ENCODE data around the gene ABCA3. TPM values are rescaled to one million over a fixed set of nuclear protein-coding genes. Genes with fewer than 3 reads are reported as not detected.

Gene ABCA3
- total and polyA plus RNA-seq, 2 donors (not counting 1 experiment from before 2014, with no cell fraction given), result 1.7 to 6.1 TPM

- H3K27ac ChIP-seq (ENCODE audit: insufficient read depth, low read length), result no peak overlapping the region
- TF ChIP-seq EZH2 (IDR thresholded peaks at IDR 0.05; ENCODE audit: low read length, missing control alignments), result no peak
- TF ChIP-seq, protein P1, sequence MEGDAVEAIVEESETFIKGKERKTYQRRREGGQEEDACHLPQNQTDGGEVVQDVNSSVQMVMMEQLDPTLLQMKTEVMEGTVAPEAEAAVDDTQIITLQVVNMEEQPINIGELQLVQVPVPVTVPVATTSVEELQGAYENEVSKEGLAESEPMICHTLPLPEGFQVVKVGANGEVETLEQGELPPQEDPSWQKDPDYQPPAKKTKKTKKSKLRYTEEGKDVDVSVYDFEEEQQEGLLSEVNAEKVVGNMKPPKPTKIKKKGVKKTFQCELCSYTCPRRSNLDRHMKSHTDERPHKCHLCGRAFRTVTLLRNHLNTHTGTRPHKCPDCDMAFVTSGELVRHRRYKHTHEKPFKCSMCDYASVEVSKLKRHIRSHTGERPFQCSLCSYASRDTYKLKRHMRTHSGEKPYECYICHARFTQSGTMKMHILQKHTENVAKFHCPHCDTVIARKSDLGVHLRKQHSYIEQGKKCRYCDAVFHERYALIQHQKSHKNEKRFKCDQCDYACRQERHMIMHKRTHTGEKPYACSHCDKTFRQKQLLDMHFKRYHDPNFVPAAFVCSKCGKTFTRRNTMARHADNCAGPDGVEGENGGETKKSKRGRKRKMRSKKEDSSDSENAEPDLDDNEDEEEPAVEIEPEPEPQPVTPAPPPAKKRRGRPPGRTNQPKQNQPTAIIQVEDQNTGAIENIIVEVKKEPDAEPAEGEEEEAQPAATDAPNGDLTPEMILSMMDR (conservative IDR thresholded peaks at IDR 0.05 in 1 of 2, IDR thresholded peaks at IDR 0.05 in 1 of 2; ENCODE audit: low read depth in 1 of 2, low read length in 2 of 2), result no peak
- H3K9ac ChIP-seq (ENCODE audit: insufficient read depth, low read length), result no peak overlapping the region
- DNase-seq (ENCODE audit: low read depth in 2 of 2), result no peak
- no peaks in the 10 kb centered on the region for H4K20me1 ChIP-seq (ENCODE audit: control insufficient read depth, extremely low read depth, insufficient read depth, low read length)
- no peaks in the 10 kb centered on the region for H3K36me3 ChIP-seq (ENCODE audit: control insufficient read depth, insufficient read depth, low read length)
- H3K79me2 ChIP-seq (ENCODE audit: control insufficient read depth, insufficient read depth, low read length), result no peaks in the 10 kb centered on the region
- no peak overlapping the region for H2AFZ ChIP-seq (ENCODE audit: low read length)
- H3K4me1 ChIP-seq (ENCODE audit: control insufficient read depth, extremely low read depth, insufficient read depth, low read length), result no peaks in the 10 kb centered on the region
- H3K27me3 ChIP-seq (ENCODE audit: control insufficient read depth, insufficient read depth, low read length), result no peaks in the 10 kb centered on the region
- H3K4me3 ChIP-seq (replicated peaks in 1 of 4; ENCODE audit: control extremely low read depth in 1 of 4, insufficient read depth in 1 of 4, low read depth in 3 of 4, low read length in 4 of 4), result no peak overlapping the region
- no peak overlapping the region for H3K4me2 ChIP-seq (ENCODE audit: extremely low read depth, insufficient read depth, low read length)
- H3K9me3 ChIP-seq (ENCODE audit: control insufficient read depth, insufficient read depth, low read depth, low read length), result no peaks in the 10 kb centered on the region
Observed at GRCh38 chr16:2295056-2295798, 45.3 kb downstream of the ABCA3 start.

GRCh38 chr16:2292221-2292620, 48.3 kb downstream of the ABCA3 start:
- H3K27me3 ChIP-seq (ENCODE audit: control insufficient read depth, insufficient read depth, low read length), result no peaks in the 10 kb centered on the region
- no peak overlapping the region for H3K27ac ChIP-seq (ENCODE audit: insufficient read depth, low read length)
- H3K9me3 ChIP-seq (ENCODE audit: control insufficient read depth, insufficient read depth, low read depth, low read length), result no peaks in the 10 kb centered on the region
- TF ChIP-seq EZH2 (IDR thresholded peaks at IDR 0.05; ENCODE audit: low read length, missing control alignments), result no peak
- TF ChIP-seq, protein P1 (conservative IDR thresholded peaks at IDR 0.05 in 1 of 2, IDR thresholded peaks at IDR 0.05 in 1 of 2; ENCODE audit: low read depth in 1 of 2, low read length in 2 of 2), result no peak
- H3K36me3 ChIP-seq (ENCODE audit: control insufficient read depth, insufficient read depth, low read length), result no peaks in the 10 kb centered on the region
- H4K20me1 ChIP-seq (ENCODE audit: control insufficient read depth, extremely low read depth, insufficient read depth, low read length), result no peaks in the 10 kb centered on the region
- no peak overlapping the region for H3K4me2 ChIP-seq (ENCODE audit: extremely low read depth, insufficient read depth, low read length)
- H3K79me2 ChIP-seq (ENCODE audit: control insufficient read depth, insufficient read depth, low read length), result no peaks in the 10 kb centered on the region
- DNase-seq (ENCODE audit: low read depth in 2 of 2), result no peak
- no peak overlapping the region for H3K9ac ChIP-seq (ENCODE audit: insufficient read depth, low read length)
- no peak overlapping the region for H2AFZ ChIP-seq (ENCODE audit: low read length)
- no peak overlapping the region for H3K4me3 ChIP-seq (replicated peaks in 1 of 4; ENCODE audit: control extremely low read depth in 1 of 4, insufficient read depth in 1 of 4, low read depth in 3 of 4, low read length in 4 of 4)
- H3K4me1 ChIP-seq (ENCODE audit: control insufficient read depth, extremely low read depth, insufficient read depth, low read length), result no peaks in the 10 kb centered on the region

GRCh38 chr16:2289282-2289681, 51.2 kb downstream of the ABCA3 start:
- TF ChIP-seq, protein P1 (conservative IDR thresholded peaks at IDR 0.05 in 1 of 2, IDR thresholded peaks at IDR 0.05 in 1 of 2; ENCODE audit: low read depth in 1 of 2, low read length in 2 of 2), result no peak
- no peak for TF ChIP-seq EZH2 (IDR thresholded peaks at IDR 0.05; ENCODE audit: low read length, missing control alignments)
- Histone ChIP-seq H3K79me2 (ENCODE audit: control insufficient read depth, insufficient read depth, low read length) (no peaks in the 10 kb centered on the region), H3K4me2 (ENCODE audit: extremely low read depth, insufficient read depth, low read length) (no peak overlapping the region), H3K9ac (ENCODE audit: insufficient read depth, low read length) (no peak overlapping the region), H4K20me1 (ENCODE audit: control insufficient read depth, extremely low read depth, insufficient read depth, low read length) (no peaks in the 10 kb centered on the region), H3K27ac (ENCODE audit: insufficient read depth, low read length) (no peak overlapping the region), H3K36me3 (ENCODE audit: control insufficient read depth, insufficient read depth, low read length) (no peaks in the 10 kb centered on the region), H3K27me3 (ENCODE audit: control insufficient read depth, insufficient read depth, low read length) (no peaks in the 10 kb centered on the region), H2AFZ (ENCODE audit: low read length) (no peak overlapping the region), H3K9me3 (ENCODE audit: control insufficient read depth, insufficient read depth, low read depth, low read length) (no peaks in the 10 kb centered on the region), H3K4me1 (ENCODE audit: control insufficient read depth, extremely low read depth, insufficient read depth, low read length) (no peaks in the 10 kb centered on the region), H3K4me3 (replicated peaks in 1 of 4; ENCODE audit: control extremely low read depth in 1 of 4, insufficient read depth in 1 of 4, low read depth in 3 of 4, low read length in 4 of 4) (no peak overlapping the region)
- no peak for DNase-seq (ENCODE audit: low read depth in 2 of 2)

All from fibroblast of lung (primary cell).